OCI-M2 (cell line): Measurements from ENCODE around the gene SNUPN.

ENCODE experiments used
- DNase-seq: peaks from one replicate; lab custom pipeline; 2025; ENCODE audit not compliant: unreplicated experiment; lab: John Stamatoyannopoulos, UW

Gene SNUPN

DNA sequence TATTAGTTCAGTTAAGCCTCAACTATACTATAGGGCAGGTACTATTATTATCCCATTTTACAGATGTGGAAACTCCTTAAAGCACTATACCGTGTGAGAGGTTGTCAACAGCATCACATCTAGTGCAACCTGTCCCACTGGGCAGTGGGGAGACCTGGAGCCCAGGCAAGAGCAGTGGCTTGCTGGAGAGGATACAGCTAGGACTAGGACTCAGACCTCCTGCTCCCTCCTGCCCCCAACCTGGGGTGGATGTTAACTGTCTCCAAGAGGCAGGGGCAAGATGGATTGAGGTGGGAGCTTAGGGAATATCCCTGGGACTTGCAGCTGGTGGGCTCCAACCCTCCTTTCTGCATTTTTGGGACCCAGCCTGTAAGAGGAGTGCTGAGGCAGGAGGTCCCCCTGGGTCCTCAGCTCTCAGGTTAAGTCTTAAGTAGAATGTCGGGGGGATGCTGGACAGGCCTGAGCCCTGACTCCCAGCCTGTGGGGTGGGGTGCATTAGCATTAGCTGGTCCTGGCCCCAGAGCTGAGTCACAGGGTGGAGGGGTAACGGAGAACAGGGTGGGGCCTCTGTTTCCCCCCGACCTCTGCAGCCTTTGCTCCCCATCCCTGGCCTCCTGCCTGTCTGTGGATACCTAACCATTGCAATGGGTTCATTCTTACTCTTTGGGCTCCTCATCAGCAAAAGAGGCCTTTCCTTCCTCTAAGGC is 28.8 kb upstream of the SNUPN start:
- DNase-seq, result no peak

- no peak for DNase-seq
Observed at GRCh38 chr15:75653347-75653913, 27.9 kb upstream of the SNUPN start.

DNA sequence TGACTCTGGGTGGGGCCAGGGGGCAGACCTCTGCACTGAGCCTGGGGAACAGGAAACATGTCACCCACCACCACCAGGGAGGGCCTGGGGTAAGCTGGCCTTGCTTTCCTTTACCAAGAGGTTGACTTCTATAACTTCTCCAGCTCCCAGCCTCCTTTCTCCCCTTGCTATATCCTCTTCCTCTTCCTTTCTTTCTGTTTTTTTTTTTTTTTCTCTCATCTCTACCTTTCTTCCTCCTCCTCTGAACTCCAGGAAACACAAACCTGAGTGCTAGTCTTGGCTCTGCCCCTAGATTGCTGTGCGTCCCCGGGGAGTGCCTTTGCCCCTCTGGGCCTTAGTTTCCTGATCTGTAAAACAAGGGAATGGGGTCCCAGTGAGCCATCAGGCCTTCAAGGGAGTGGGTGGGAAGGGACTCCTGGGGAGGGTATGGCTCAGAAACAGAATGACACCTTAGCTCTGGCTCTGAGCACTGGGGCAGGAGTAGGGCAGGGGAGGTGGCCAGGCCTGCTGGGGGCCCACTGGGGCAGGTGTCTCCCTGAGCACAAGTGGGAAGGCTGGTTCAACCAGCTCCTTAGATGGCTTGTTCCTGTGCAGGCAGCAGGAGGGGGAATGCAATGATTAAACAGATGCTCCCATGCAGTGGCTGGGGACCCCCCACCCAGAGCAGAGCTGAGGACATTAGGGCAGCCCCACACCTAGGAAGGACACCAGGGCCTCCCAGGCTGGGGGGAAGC is 26.5 kb upstream of the SNUPN start:
- no peak for DNase-seq

- DNase-seq, result no peak
Observed at GRCh38 chr15:75650908-75651809, 25.6 kb upstream of the SNUPN start.

GRCh38 chr15:75649848-75650247 is 24.3 kb upstream of the SNUPN start:
- no peak for DNase-seq

DNA sequence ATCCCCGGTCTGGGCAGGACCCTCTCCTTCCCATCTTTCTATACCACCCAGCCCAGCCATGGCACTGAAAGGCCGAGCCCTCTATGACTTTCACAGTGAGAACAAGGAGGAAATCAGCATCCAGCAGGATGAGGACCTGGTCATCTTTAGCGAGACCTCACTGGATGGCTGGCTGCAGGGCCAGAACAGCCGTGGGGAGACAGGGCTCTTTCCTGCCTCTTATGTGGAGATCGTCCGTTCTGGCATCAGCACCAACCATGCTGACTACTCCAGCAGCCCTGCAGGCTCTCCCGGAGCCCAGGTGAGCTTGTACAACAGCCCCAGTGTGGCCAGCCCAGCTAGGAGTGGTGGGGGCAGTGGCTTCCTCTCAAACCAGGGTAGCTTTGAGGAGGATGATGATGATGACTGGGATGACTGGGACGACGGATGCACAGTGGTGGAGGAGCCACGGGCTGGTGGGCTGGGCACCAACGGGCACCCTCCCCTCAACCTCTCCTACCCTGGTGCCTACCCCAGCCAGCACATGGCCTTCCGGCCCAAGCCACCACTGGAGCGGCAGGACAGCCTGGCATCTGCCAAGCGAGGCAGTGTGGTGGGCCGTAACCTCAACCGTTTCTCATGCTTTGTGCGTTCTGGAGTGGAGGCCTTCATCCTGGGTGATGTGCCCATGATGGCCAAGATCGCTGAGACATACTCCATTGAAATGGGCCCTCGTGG is 23.7 kb upstream of the SNUPN start:
- no peak for DNase-seq

DNA sequence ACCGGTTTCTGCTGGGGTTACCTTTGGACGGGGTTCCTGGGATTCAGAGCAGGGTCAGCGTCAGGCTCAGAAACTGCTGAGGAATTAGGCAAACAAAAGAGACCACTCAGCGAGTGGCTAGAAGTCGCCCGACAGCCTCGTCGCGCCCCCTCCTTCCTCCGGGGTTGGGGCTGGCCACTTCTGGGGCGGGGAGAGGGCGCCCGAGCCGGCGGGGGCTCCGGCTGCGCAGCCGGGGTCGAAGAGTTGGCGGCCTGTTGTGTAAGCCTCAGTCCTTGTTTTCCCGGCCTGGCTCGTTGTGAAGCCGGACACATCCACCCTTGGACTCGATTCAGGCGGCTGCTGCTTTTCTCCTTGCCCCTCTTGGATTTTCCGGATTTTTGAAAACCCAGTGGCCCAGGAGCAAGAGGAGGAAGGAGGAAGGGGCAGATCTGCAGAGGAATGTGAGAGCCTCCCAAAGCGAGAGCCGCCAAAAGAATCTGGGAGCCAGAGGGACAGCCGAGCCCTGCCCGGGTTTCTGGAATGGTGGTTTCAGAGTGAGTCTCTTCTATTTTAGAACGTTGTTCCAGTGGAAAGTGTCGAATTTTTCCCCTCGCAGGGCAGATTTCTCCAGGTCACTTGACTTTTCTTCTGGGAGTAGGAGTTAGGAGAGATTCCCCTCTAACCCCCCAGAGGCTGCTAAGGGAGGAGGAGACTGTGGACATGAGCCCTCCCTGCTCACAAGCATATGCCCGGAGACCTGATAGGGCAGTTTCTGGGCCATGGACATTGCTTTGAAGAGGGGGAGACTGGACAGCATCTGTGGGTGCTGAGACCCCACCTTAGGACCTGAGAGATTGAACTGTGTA is 22.9 kb upstream of the SNUPN start:
- DNase-seq, result no peak

GRCh38 chr15:75647370-75648155 is 22.0 kb upstream of the SNUPN start, which contains the start of gene SNX33:
Gene SNX33 (plus strand): TSS chr15:75647912. CDS start chr15:75649103, 1,191 bp downstream.
- DNase-seq, result no peak

GRCh38 chr15:75646944-75647364 is 21.4 kb upstream of the SNUPN start:
- DNase-seq, result no peak

DNA sequence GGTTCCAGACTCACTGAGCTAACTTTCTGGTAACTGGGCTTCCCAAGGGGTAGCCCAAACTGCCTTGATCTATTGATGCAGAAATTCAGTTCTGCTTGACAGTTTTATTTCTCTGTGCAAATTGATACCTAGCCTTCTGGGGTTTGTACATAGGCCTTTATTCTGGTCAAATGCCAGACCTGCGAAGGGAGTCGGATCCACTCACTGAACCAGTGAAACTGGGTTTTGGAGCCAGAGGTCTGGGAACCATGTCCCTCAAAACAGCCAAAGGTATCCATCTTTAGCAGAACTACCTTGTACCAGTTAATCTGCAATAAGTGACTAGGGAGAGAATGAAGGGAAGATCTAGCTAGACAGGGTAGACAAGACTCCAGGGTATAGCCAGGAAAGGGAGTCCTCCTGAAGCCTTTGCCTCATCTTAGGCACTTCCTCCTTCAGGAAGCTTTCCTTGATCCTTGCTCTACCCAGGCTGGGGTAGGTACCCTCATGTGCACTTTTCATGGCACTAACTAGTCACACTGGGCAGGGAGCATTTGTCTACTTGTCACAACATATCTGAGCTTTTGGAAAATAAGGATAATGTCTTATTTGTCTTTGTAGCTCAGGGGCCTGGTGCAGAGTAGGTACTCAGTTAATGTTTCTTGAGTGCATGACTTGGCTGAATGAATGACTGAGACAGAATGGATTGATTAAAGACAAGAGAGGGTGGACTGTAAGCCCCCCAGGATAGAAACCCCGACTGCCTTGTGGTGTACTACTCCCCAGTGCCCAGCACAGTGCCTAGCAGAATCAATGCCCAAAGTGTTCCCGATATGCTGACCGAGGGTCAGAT is 20.8 kb upstream of the SNUPN start:
- no peak for DNase-seq

DNA sequence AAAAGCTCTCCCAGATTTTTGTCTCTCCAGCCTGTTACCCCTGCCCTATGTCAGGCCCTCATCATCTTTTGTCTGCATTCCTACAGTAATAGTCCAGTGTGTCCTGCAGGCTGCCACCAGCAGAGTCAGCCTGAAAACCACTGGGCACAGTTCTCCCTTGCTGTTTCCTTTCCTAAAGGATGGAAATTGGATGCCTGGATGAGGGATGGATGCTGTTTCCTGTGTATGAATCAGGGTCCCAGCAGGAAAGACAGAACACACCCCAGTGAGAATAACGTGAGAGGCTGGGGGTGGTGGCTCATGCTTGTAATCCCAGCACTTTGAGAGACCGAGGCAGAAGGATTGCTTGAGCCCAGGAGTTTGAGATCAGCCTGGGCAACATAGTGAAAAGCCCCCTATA is 18.9 kb upstream of the SNUPN start:
- no peak for DNase-seq

DNA sequence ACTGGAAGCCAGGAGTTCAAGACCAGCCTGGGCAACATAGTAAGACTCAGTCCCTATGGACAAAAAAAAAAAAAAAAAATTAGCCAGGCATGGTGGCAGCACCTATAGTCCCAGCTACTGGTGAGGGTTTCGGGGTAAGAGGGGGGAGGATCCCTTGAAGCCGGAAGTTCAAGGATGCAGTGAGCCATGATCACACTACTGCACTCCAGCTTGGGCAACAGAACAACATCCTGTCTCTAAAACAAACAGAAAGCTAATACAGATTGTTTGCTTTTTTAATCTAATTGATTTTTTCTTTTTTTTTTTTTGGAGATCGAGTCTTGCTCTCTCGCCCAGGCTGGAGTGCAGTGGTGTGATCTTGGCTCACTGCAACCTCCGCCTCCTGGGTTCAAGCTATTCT is 16.1 kb upstream of the SNUPN start:
- no peak for DNase-seq

- DNase-seq, result no peak
Observed at GRCh38 chr15:75641179-75641503, 15.6 kb upstream of the SNUPN start.

DNA sequence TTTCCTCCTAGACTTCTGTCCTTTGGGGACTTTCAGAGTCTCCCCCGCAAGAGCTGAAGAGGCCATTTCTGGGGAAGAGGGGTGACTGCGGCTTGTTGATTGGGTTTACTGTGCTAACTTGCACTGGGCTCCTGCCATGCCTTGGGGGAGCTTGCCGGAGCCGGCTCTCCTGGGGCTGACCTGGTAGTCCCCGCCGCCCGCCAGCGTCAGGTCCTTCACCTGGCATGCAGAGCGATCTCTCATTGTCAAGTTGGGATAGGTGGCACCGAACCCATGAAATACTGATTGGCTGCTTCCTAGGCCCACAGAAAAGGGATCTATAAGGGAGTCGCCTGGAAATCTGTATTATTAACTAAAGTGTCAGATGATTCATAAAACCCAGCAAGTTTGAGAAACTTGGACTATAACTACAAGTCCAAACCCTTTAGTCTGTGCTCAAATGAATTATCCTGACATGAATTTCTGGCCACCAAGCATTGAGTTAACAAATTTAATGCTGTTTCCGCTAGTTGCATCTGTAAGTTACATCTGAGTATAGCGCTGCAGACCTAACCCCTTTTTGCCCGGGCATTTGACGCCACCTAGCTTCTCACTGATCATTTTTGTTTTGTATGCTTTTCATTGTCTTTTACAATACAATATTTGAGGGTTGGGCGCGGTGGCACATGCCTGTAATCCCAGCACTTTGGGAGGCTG is 15.1 kb upstream of the SNUPN start:
- DNase-seq, result peak; percentile 60

DNA sequence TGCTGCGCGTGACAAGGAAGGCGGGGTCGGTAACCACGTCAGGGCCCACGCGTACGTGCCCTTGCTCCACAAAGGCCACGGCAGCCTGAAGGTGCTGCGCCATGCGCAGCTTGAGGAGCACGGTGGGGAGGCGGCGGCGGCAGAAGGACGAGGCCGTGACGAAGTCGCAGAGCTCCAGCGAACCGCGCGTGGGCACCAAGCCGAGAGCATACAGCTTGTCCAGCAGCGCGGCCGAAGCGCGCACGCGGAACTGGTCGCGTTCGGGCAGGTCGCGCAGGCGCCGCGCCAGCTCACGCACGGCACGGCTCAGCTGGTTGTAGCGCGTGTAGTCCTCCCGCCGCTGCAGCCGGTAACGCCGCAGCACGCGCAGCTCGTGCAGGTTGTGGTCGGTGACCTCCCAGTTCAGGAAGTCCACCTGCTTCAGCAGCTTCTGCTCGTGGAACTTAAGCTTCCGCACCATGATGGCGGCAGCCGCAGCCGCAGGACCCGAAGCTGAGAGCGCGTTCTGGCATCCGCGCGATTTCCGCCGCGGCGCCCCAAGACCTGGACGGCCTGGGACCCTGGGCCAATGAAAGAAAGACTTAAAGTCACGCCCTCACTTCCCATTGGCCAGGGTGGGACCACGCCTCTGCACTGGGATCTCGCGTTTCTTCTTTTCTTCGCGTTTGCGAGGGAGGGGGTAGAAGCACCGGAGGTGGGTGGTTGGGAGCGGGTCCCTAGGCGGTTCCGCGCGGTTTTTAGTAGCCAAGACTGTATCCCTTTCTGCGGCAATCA is 14.4 kb upstream of the SNUPN start, which contains the start of gene IMP3:
Gene IMP3 (minus strand): TSS at position 516 of the 774 bp plus-strand sequence. CDS start 56 bp downstream, at position 460.
- peak; percentile 70 for DNase-seq

DNA sequence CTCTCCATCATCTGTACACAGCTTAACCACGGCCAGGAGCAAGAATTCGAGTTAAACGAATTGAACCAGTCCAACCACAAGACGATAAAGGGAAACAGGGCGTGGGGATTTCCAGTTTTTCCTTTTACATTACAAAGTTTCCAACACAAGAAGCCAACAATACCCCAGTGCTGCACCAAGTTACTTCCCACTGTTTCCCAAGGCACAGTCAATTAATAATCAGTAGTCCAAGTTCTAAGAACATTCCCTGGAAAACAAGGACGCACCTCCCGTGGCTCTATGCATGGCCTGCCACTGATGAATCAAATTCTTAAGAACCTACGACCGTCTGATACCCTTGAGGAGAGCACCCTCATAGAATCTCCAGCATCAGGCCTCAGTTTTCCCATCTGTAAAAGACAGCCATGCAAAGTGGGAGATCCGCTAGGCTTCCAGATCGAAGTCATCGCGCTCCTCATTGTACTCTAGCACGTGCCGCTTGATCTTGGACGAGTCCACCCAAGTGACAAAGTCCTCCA is 13.7 kb upstream of the SNUPN start:
- no peak for DNase-seq
